Measurements from ENCODE around the gene KCTD15.

KCTD15 gene

GRCh38 chr19:33864311-33864850 lies 67.7 kb downstream of the KCTD15 start:
- no peak for DNase-seq (ENCODE audit: low read depth, low spot score)

GRCh38 chr19:33865306-33865705 lies 68.6 kb downstream of the KCTD15 start:
- DNase-seq (ENCODE audit: low read depth, low spot score) = no peak
- H3K4me3 ChIP-seq = no peak overlapping the region
- no peak overlapping the region for H3K27ac ChIP-seq
- H3K9me3 ChIP-seq (ENCODE audit: low read depth, low read length) = no peaks in the 10 kb centered on the region
- TF ChIP-seq EZH2 (IDR thresholded peaks at IDR 0.05) (no peak), POLR2AphosphoS5 (IDR thresholded peaks at IDR 0.05; ENCODE audit: borderline replicate concordance, low read depth, low read length) (no peak), FOXP2 (optimal IDR thresholded peaks at IDR 0.05; ENCODE audit: control extremely low read depth, extremely low read length, insufficient read depth) (no peak)
- H3K36me3 ChIP-seq (ENCODE audit: insufficient read depth, low read length) = no peaks in the 10 kb centered on the region
- H3K9ac ChIP-seq (ENCODE audit: insufficient read length) = no peak overlapping the region

More at GRCh38 chr19:33864311-33864850, 67.7 kb downstream of the KCTD15 start:
- Histone ChIP-seq H3K36me3 (ENCODE audit: insufficient read depth, low read length) (no peaks in the 10 kb centered on the region), H3K4me3 (no peak overlapping the region), H3K9ac (ENCODE audit: insufficient read length) (no peak overlapping the region), H3K27ac (no peak overlapping the region), H3K9me3 (ENCODE audit: low read depth, low read length) (no peaks in the 10 kb centered on the region)
- TF ChIP-seq POLR2AphosphoS5 (IDR thresholded peaks at IDR 0.05; ENCODE audit: borderline replicate concordance, low read depth, low read length) (no peak), FOXP2 (optimal IDR thresholded peaks at IDR 0.05; ENCODE audit: control extremely low read depth, extremely low read length, insufficient read depth) (no peak), EZH2 (IDR thresholded peaks at IDR 0.05) (no peak)
